GM23338 (cell line): ENCODE measurements around the gene KLLN. TPM values are rescaled to one million over a fixed set of nuclear protein-coding genes. Genes with fewer than 3 reads are reported as not detected.

Source experiments
- ATAC-seq: fragments of 200-7000 bp; cut with Tn5 transposase; 3 replicates; pipeline ENCODE4 v1.9.1; 2020
- DNase-seq: peaks from one replicate; pipeline ENCODE4 v3.0.0-alpha.2; 2015; ENCODE audit warnings: low spot score
- H2AFZ ChIP-seq: fragments of 200-600 bp; sonication (generic); 2 replicates; pipeline ENCODE4 v1.8.0; 2016; ENCODE audit warnings: antibody characterized with exemption, mild to moderate bottlenecking, moderate library complexity
- H3F3A ChIP-seq: fragments of 200-600 bp; sonication (generic); replicated peaks from 2 replicates; pipeline ENCODE4 v1.8.0; 2017; ENCODE audit warnings: antibody characterized with exemption, mixed run types, low read depth
- H3K27ac ChIP-seq: fragments of 200-600 bp; sonication (generic); 2 replicates; pipeline ENCODE4 v1.6.1; 2016; ENCODE audit warnings: low read depth
- H3K27me3 ChIP-seq: fragments of 200-600 bp; sonication (generic); 2 replicates; pipeline ENCODE4 v1.8.0; 2016; ENCODE audit warnings: mild to moderate bottlenecking, mixed run types, moderate library complexity; ENCODE audit not compliant: insufficient read depth
- H3K36me3 ChIP-seq: fragments of 200-600 bp; sonication (generic); 2 replicates; pipeline ENCODE4 v1.8.0; 2016; ENCODE audit warnings: mild to moderate bottlenecking; ENCODE audit not compliant: insufficient read depth
- H3K4me1 ChIP-seq: fragments of 200-600 bp; sonication (generic); 2 replicates; pipeline ENCODE4 v1.8.0; 2016; ENCODE audit warnings: mild to moderate bottlenecking, moderate library complexity; ENCODE audit not compliant: insufficient read depth
- H3K4me2 ChIP-seq: fragments of 200-600 bp; sonication (generic); 2 replicates; pipeline ENCODE4 v1.7.1; 2017; ENCODE audit warnings: mixed run types
- H3K4me3 ChIP-seq: fragments of 200-600 bp; sonication (generic); 2 replicates; pipeline ENCODE4 v1.6.1; 2016; ENCODE audit warnings: mixed run types
- H3K79me2 ChIP-seq: fragments of 200-600 bp; sonication (generic); replicated peaks from 2 replicates; pipeline ENCODE4 v1.8.0; 2017; ENCODE audit warnings: mild to moderate bottlenecking; ENCODE audit not compliant: insufficient read depth
- H3K9me2 ChIP-seq: fragments of 200-600 bp; sonication (generic); 2 replicates; pipeline ENCODE4 v1.8.0; 2017; ENCODE audit not compliant: insufficient read depth
- H4K20me1 ChIP-seq: fragments of 200-600 bp; sonication (generic); replicated peaks from 2 replicates; pipeline ENCODE4 v1.8.0; 2017; ENCODE audit warnings: mild to moderate bottlenecking; ENCODE audit not compliant: insufficient read depth
- H3K27ac Mint-ChIP-seq: 2 replicates; pipeline ENCODE4 v1.8.0; 2020; ENCODE audit warnings: inconsistent platforms, mild to moderate bottlenecking, moderate library complexity, mixed read lengths
- H3K27me3 Mint-ChIP-seq: 3 replicates; pipeline ENCODE4 v1.8.0; 2022; ENCODE audit warnings: low read depth, mild to moderate bottlenecking, moderate library complexity, mixed read lengths, inconsistent platforms; ENCODE audit not compliant: insufficient read depth, poor library complexity
- H3K36me3 Mint-ChIP-seq: 3 replicates; pipeline ENCODE4 v1.8.0; 2021; ENCODE audit warnings: low read depth, mild to moderate bottlenecking, inconsistent platforms, moderate library complexity, mixed read lengths
- H3K4me1 Mint-ChIP-seq: 3 replicates; pipeline ENCODE4 v1.8.0; 2020; ENCODE audit warnings: mild to moderate bottlenecking, inconsistent platforms, mixed read lengths
- H3K4me3 Mint-ChIP-seq: 3 replicates; pipeline ENCODE4 v1.8.0; 2021; ENCODE audit warnings: moderate library complexity, mild to moderate bottlenecking, inconsistent platforms, mixed read lengths
- H3K9me3 Mint-ChIP-seq: 3 replicates; pipeline ENCODE4 v1.8.0; 2020; ENCODE audit warnings: moderate library complexity, mild to moderate bottlenecking, inconsistent platforms, mixed read lengths
- CREB1 ChIP-seq: fragments of 250-450 bp; sonication (Bioruptor Pico); IDR thresholded peaks from 2 replicates; pipeline ENCODE4 v1.5.0; 2020; ENCODE audit warnings: low read depth, mild to moderate bottlenecking, moderate library complexity
- CTCF ChIP-seq, 2 experiments: fragments of 200-600 bp in 1 of 2; sonication (generic) in 1 of 2; conservative IDR thresholded peaks; 2 replicates each; pipeline versions ENCODE4 v1.5.1 to v1.6.1; 2016 to 2017; ENCODE audit warnings: antibody characterized with exemption in 2 of 2, low read depth in 2 of 2, mild to moderate bottlenecking in 2 of 2, moderate library complexity in 1 of 2
- ETS1 ChIP-seq: IDR thresholded peaks from 2 replicates; pipeline ENCODE4 v1.6.1; 2016; ENCODE audit warnings: antibody characterized with exemption
- EZH2 ChIP-seq: fragments of 200-600 bp; sonication (generic); IDR thresholded peaks from one replicate; pipeline ENCODE4 v1.8.0; 2017; ENCODE audit warnings: antibody characterized with exemption, mild to moderate bottlenecking, low read depth; ENCODE audit not compliant: unreplicated experiment
- NANOG ChIP-seq: IDR thresholded peaks from 2 replicates; pipeline ENCODE4 v1.6.1; 2016; ENCODE audit warnings: antibody characterized with exemption, borderline replicate concordance
- POLR2AphosphoS5 ChIP-seq: IDR thresholded peaks from 2 replicates; pipeline ENCODE4 v1.6.1; 2016; ENCODE audit warnings: antibody characterized with exemption, low read depth
- ZNF331 ChIP-seq: fragments of 250-450 bp; sonication (Bioruptor Pico); IDR thresholded peaks from 2 replicates; pipeline ENCODE4 v1.5.0; 2020; ENCODE audit warnings: low read depth, mild to moderate bottlenecking, moderate library complexity
- polyA plus RNA-seq: library from polyadenylated mRNA; unstranded; fragments of >200 nt; fragmentation: Nextera tagmentation; extraction: Ambion mirVana; gene quantifications from 2 replicates; pipeline ENCODE4 v1.2.1, GENCODE V29; 2016
- total RNA-seq: library from RNA; depleted of rRNA; stranded (reverse); fragments of >200 nt; shearing (Covaris generic); gene quantifications from 2 replicates; pipeline ENCODE4 v1.2.3, GENCODE V29; 2014
- TF ChIP-seq, protein P1 (sequence below): IDR thresholded peaks from one replicate; pipeline ENCODE4 v1.6.1; 2018; ENCODE audit warnings: antibody characterized with exemption; ENCODE audit not compliant: unreplicated experiment

KLLN gene
- total and polyA plus RNA-seq, 2 experiments from 2014 or later: 0.24 to 0.29 TPM

DNA sequence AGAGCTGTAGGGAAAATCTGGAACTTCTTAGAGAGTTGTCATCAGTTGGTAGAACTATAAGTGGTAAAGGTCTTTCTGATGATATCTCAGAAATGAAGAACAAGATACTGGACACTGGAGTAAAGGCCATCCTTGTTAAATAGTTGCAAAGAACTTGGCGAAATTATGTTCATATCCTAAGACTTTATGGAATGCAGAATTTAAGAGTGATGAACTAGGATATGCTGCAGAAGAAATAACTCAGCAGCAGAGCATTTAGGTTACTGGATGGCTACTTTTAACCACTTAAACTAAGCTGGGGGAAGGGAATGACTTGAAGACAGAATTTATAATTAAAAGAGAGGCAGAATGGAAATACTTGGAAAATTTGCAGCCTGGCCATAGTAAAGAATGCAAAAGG, 23.8 kb upstream of the KLLN start:
- Mint-ChIP-seq H3K4me3 (no peak overlapping the region), H3K4me1 (no peaks in the 10 kb centered on the region)

DNA sequence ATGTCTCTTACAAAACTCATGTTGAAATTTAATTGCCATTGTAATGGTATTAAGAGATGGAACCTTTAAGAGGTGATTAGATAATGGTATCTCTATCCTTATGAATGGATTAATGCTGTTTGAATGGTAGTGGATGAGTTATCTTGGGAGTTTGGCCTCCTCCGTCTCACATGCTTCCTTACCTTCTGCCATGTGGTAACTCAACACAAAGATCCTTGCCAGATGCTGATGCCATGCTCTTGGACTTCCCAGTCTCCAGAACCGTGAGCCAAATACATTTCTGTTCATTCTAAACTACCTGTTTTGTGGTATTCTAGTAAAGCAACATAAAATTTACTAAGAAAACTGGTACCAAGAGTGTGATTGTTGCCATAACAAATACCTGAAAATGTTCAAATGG, 23.3 kb upstream of the KLLN start:
- no peak overlapping the region for H3K27ac ChIP-seq
- Mint-ChIP-seq H3K4me3 (no peak overlapping the region), H3K9me3 (peaks cover 11% of the 10 kb centered on the region), H3K4me1 (no peaks in the 10 kb centered on the region), H3K36me3 (peaks cover 43% of the 10 kb centered on the region), H3K27ac (no peak overlapping the region), H3K27me3 (no peaks in the 10 kb centered on the region)
- no peaks in the 10 kb centered on the region for H3K9me2 ChIP-seq
- peaks cover 97% of the 10 kb centered on the region for H3K79me2 ChIP-seq
- no peak for TF ChIP-seq POLR2AphosphoS5
- no peak for TF ChIP-seq EZH2
- TF ChIP-seq ETS1: no peak
- TF ChIP-seq, protein P1, sequence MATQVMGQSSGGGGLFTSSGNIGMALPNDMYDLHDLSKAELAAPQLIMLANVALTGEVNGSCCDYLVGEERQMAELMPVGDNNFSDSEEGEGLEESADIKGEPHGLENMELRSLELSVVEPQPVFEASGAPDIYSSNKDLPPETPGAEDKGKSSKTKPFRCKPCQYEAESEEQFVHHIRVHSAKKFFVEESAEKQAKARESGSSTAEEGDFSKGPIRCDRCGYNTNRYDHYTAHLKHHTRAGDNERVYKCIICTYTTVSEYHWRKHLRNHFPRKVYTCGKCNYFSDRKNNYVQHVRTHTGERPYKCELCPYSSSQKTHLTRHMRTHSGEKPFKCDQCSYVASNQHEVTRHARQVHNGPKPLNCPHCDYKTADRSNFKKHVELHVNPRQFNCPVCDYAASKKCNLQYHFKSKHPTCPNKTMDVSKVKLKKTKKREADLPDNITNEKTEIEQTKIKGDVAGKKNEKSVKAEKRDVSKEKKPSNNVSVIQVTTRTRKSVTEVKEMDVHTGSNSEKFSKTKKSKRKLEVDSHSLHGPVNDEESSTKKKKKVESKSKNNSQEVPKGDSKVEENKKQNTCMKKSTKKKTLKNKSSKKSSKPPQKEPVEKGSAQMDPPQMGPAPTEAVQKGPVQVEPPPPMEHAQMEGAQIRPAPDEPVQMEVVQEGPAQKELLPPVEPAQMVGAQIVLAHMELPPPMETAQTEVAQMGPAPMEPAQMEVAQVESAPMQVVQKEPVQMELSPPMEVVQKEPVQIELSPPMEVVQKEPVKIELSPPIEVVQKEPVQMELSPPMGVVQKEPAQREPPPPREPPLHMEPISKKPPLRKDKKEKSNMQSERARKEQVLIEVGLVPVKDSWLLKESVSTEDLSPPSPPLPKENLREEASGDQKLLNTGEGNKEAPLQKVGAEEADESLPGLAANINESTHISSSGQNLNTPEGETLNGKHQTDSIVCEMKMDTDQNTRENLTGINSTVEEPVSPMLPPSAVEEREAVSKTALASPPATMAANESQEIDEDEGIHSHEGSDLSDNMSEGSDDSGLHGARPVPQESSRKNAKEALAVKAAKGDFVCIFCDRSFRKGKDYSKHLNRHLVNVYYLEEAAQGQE: no peak
- no peak for TF ChIP-seq NANOG
- no peaks in the 10 kb centered on the region for H3K4me1 ChIP-seq
- H2AFZ ChIP-seq: no peak overlapping the region
- H3K27me3 ChIP-seq: no peaks in the 10 kb centered on the region
- H3K4me3 ChIP-seq: no peak overlapping the region
- H4K20me1 ChIP-seq: no peaks in the 10 kb centered on the region; the same call in none of the 2 replicates
- peaks cover 13% of the 10 kb centered on the region for H3K36me3 ChIP-seq
- ATAC-seq (no peak), DNase-seq (no peak)
- H3F3A ChIP-seq: no peaks in the 10 kb centered on the region
- H3K4me2 ChIP-seq: no peak overlapping the region

More for the DNA sequence above, 23.8 kb upstream of the KLLN start:
- no peak overlapping the region for H3K27ac Mint-ChIP-seq
- Histone ChIP-seq H3K36me3 (peaks cover 13% of the 10 kb centered on the region), H3K9me2 (no peaks in the 10 kb centered on the region), H4K20me1 (no peaks in the 10 kb centered on the region; the same call in none of the 2 replicates), H3K4me3 (no peak overlapping the region), H2AFZ (no peak overlapping the region), H3K4me1 (no peaks in the 10 kb centered on the region), H3K79me2 (peaks cover 97% of the 10 kb centered on the region), H3K4me2 (no peak overlapping the region), H3F3A (no peaks in the 10 kb centered on the region), H3K27me3 (no peaks in the 10 kb centered on the region), H3K27ac (no peak overlapping the region)
- no peak for DNase-seq
- peaks cover 38% of the 10 kb centered on the region for H3K36me3 Mint-ChIP-seq
- ATAC-seq: no peak
- H3K27me3 Mint-ChIP-seq: no peaks in the 10 kb centered on the region
- H3K9me3 Mint-ChIP-seq: peaks cover 11% of the 10 kb centered on the region
- TF ChIP-seq ETS1 (no peak), ZNF331 (CRISPR knock-in tag) (no peak), CTCF (conservative IDR thresholded peaks at IDR 0.05; ENCODE audit: low read depth in 2 of 2) (no peak), CREB1 (CRISPR knock-in tag) (no peak), EZH2 (no peak)
